ENCODE results near the gene SLC25A53. TPM values are rescaled to one million over a fixed set of nuclear protein-coding genes. Genes with fewer than 3 reads are reported as not detected.

SLC25A53 gene
- total and polyA plus RNA-seq, 2 of the 13 experiments (the other 11 are each of a cell fraction or from before 2014, with no cell fraction given): 3.4 to 4.5 TPM

DNA sequence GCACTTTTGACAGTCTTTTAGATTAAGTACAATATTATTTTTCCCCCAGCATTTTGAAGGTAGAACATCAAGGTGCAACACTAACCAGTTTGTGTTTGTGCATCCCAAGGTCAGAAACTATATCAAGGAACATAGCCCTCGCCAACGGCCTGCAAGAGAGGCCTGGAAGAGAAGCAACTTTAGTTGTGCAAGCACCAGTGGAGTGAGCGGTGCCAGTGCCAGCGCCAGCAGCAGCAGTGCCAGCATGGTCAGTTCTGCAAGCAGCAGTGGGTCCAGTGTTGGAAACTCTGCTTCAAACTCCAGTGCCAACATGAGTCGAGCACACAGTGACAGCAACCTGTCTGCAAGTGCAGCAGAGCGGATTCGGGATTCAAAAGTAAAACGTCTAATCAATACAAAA, 31.1 kb upstream of the SLC25A53 start:
- POLR2A ChIA-PET: no interaction called here
- Histone ChIP-seq H3K9me3 (ENCODE audit: low read length) (no peaks in the 10 kb centered on the region), H2AFZ (ENCODE audit: low read length) (no peak overlapping the region), H3K4me3 (replicated peaks in 1 of 3; ENCODE audit: insufficient read depth in 1 of 3, low read depth in 2 of 3, low read length in 3 of 3) (no peak overlapping the region), H3K36me3 (replicated peaks in 1 of 2; ENCODE audit: control insufficient read depth in 1 of 2, insufficient read depth in 2 of 2, low read length in 2 of 2) (peaks cover 1 to 22% of the 10 kb centered on the region in 2 experiments; a peak in 3 of 5 replicates), H3K4me2 (ENCODE audit: low read depth, low read length) (no peak overlapping the region), H3K79me2 (ENCODE audit: insufficient read depth, low read length) (no peaks in the 10 kb centered on the region), H3K4me1 (ENCODE audit: insufficient read depth, low read length) (no peaks in the 10 kb centered on the region), H3K27ac (ENCODE audit: extremely low read length, insufficient read depth, low read length) (no peak overlapping the region), H3K27me3 (ENCODE audit: control insufficient read depth in 1 of 2, insufficient read depth in 2 of 2, low read length in 2 of 2) (no peaks in the 10 kb centered on the region), H4K20me1 (ENCODE audit: insufficient read depth, low read length) (no peaks in the 10 kb centered on the region), H3K9ac (ENCODE audit: insufficient read depth, low read depth, low read length) (no peak overlapping the region)
- WGBS (ENCODE audit: low lambda C conversion rate): 98% methylated on average over 5 of the region's 8 CpGs
- no TSS peak for BruUV-seq (replicated peaks)
- DNase-seq (ENCODE audit: low spot score) (no peak), FAIRE-seq (no peak), ATAC-seq (no peak)
- in situ Hi-C loops (cut with HindIII; ENCODE audit: extremely low pct_ligation_motif_present, low pct_unique_long_range_greater_than_20kb): no loop called here
- intact Hi-C loops (cut with micrococcal nuclease; ENCODE audit: unreplicated experiment): no loop called here
- TF ChIP-seq, protein P1, sequence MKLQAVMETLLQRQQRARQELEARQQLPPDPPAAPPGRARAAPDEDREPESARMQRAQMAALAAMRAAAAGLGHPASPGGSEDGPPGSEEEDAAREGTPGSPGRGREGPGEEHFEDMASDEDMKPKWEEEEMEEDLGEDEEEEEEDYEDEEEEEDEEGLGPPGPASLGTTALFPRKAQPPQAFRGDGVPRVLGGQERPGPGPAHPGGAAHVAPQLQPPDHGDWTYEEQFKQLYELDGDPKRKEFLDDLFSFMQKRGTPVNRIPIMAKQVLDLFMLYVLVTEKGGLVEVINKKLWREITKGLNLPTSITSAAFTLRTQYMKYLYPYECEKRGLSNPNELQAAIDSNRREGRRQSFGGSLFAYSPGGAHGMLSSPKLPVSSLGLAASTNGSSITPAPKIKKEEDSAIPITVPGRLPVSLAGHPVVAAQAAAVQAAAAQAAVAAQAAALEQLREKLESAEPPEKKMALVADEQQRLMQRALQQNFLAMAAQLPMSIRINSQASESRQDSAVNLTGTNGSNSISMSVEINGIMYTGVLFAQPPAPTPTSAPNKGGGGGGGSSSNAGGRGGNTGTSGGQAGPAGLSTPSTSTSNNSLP (IDR thresholded peaks at IDR 0.05; ENCODE audit: low read depth, low read length): no peak
- TF ChIP-seq NR2C2 (CRISPR knock-in tag; IDR thresholded peaks at IDR 0.05; ENCODE audit: borderline replicate concordance) (no peak), ZC3H13 (CRISPR knock-in tag; IDR thresholded peaks at IDR 0.05) (no peak), ZFP36L2 (CRISPR knock-in tag; IDR thresholded peaks at IDR 0.05) (no peak), ZNF251 (CRISPR knock-in tag; IDR thresholded peaks at IDR 0.05) (no peak), ZNF891 (CRISPR knock-in tag; IDR thresholded peaks at IDR 0.05) (no peak), MIXL1 (CRISPR knock-in tag; IDR thresholded peaks at IDR 0.05) (no peak), ZFYVE20 (CRISPR knock-in tag; IDR thresholded peaks at IDR 0.05; ENCODE audit: borderline replicate concordance, low read depth) (no peak), KDM1A (CRISPR knock-in tag; IDR thresholded peaks at IDR 0.05) (no peak), ESRRA (CRISPR knock-in tag; IDR thresholded peaks at IDR 0.05; ENCODE audit: low read depth) (no peak), TMF1 (CRISPR knock-in tag; IDR thresholded peaks at IDR 0.05; ENCODE audit: low read depth) (no peak), NRL (CRISPR knock-in tag; IDR thresholded peaks at IDR 0.05; ENCODE audit: borderline replicate concordance) (no peak)
- TF ChIP-seq, protein P2, sequence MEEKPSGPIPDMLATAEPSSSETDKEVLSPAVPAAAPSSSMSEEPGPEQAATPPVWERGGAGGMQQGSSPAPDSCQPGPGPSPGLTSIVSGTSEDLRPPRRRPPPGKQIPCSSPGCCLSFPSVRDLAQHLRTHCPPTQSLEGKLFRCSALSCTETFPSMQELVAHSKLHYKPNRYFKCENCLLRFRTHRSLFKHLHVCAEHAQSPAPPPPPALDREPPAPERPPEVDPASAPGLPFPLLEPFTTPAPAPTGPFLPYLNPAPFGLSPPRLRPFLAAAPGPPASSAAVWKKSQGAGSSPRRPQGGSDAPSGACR (CRISPR knock-in tag; IDR thresholded peaks at IDR 0.05): no peak
- TF ChIP-seq, protein P3, sequence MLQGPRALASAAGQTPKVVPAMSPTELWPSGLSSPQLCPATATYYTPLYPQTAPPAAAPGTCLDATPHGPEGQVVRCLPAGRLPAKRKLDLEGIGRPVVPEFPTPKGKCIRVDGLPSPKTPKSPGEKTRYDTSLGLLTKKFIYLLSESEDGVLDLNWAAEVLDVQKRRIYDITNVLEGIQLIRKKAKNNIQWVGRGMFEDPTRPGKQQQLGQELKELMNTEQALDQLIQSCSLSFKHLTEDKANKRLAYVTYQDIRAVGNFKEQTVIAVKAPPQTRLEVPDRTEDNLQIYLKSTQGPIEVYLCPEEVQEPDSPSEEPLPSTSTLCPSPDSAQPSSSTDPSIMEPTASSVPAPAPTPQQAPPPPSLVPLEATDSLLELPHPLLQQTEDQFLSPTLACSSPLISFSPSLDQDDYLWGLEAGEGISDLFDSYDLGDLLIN (CRISPR knock-in tag; IDR thresholded peaks at IDR 0.05; ENCODE audit: borderline replicate concordance): no peak
- CTCF ChIA-PET (ENCODE audit: low intra/inter-chr PET ratio, low total read pairs): no interaction called here
